ENCODE results near the gene ATP5F1A.
"Not testable (repeated sequence)": the region's sequence is repeated elsewhere in the genome, so short reads cannot be mapped to it uniquely, and the experiment has no call there.

The ATP5F1A gene

GRCh38 chr18:46099463-46099862 is 1.4 kb upstream of the ATP5F1A start:
- peaks cover under 1% of the 10 kb centered on the region for H3K36me3 ChIP-seq
- H3K4me1 ChIP-seq (ENCODE audit: control insufficient read depth in 1 of 2, insufficient read depth in 1 of 2, low read depth in 1 of 2, low read length in 1 of 2), result peaks cover 17 to 26% of the 10 kb centered on the region in 2 experiments
- H3K27me3 ChIP-seq, result no peaks in the 10 kb centered on the region
- TF ChIP-seq CTCF (IDR thresholded peaks at IDR 0.05), result no peak
- H3K4me3 ChIP-seq (ENCODE audit: low read depth in 1 of 2, low read length in 1 of 2), result no peak overlapping the region
- H3K9me3 ChIP-seq, result no peaks in the 10 kb centered on the region
- no peak overlapping the region for H3K27ac ChIP-seq

GRCh38 chr18:46098616-46098933 is 479 bp upstream of the ATP5F1A start:
- peak overlapping the region; percentile 81 to 87 for H3K4me3 ChIP-seq (ENCODE audit: low read depth in 1 of 2, low read length in 1 of 2)
- H3K36me3 ChIP-seq, result peaks cover 4% of the 10 kb centered on the region
- TF ChIP-seq CTCF (IDR thresholded peaks at IDR 0.05), result no peak

GRCh38 chr18:46097431-46097800 is 680 bp downstream of the ATP5F1A start:
- Histone ChIP-seq H3K27ac (peak overlapping the region; percentile 82), H3K27me3 (no peaks in the 10 kb centered on the region), H3K4me1 (ENCODE audit: control insufficient read depth in 1 of 2, insufficient read depth in 1 of 2, low read depth in 1 of 2, low read length in 1 of 2) (peaks cover 17 to 22% of the 10 kb centered on the region in 2 experiments), H3K36me3 (peaks cover 12% of the 10 kb centered on the region), H3K9me3 (no peaks in the 10 kb centered on the region), H3K4me3 (ENCODE audit: low read depth in 1 of 2, low read length in 1 of 2) (peak overlapping the region; percentile 81 to 87)
- TF ChIP-seq CTCF (IDR thresholded peaks at IDR 0.05), result no peak

More at GRCh38 chr18:46098616-46098933, 479 bp upstream of the ATP5F1A start:
- Histone ChIP-seq H3K4me1 (ENCODE audit: control insufficient read depth in 1 of 2, insufficient read depth in 1 of 2, low read depth in 1 of 2, low read length in 1 of 2) (peaks cover 17 to 22% of the 10 kb centered on the region in 2 experiments), H3K27ac (peak overlapping the region; percentile 82), H3K9me3 (no peaks in the 10 kb centered on the region), H3K27me3 (no peaks in the 10 kb centered on the region)

- peaks cover 17% of the 10 kb centered on the region for H3K36me3 ChIP-seq
- H3K4me1 ChIP-seq (ENCODE audit: control insufficient read depth in 1 of 2, insufficient read depth in 1 of 2, low read depth in 1 of 2, low read length in 1 of 2), result peaks cover 17 to 22% of the 10 kb centered on the region in 2 experiments
- H3K9me3 ChIP-seq, result no peaks in the 10 kb centered on the region
- TF ChIP-seq CTCF (IDR thresholded peaks at IDR 0.05), result no peak
- peak overlapping the region; percentile 81 to 87 for H3K4me3 ChIP-seq (ENCODE audit: low read depth in 1 of 2, low read length in 1 of 2)
- H3K27ac ChIP-seq, result peak overlapping the region; percentile 82
- no peaks in the 10 kb centered on the region for H3K27me3 ChIP-seq
These were observed 1.3 kb downstream of the ATP5F1A start for GRCh38 chr18:46096651-46097300.

GRCh38 chr18:46095532-46095931 is 2.6 kb downstream of the ATP5F1A start:
- H3K27me3 ChIP-seq, result no peaks in the 10 kb centered on the region
- peaks cover 17 to 22% of the 10 kb centered on the region in 2 experiments for H3K4me1 ChIP-seq (ENCODE audit: control insufficient read depth in 1 of 2, insufficient read depth in 1 of 2, low read depth in 1 of 2, low read length in 1 of 2)
- H3K9me3 ChIP-seq, result no peaks in the 10 kb centered on the region
- no peak overlapping the region for H3K4me3 ChIP-seq (ENCODE audit: low read depth in 1 of 2, low read length in 1 of 2)
- H3K36me3 ChIP-seq, result peaks cover 29% of the 10 kb centered on the region
- no peak overlapping the region for H3K27ac ChIP-seq
- TF ChIP-seq CTCF (IDR thresholded peaks at IDR 0.05), result no peak

- H3K36me3 ChIP-seq, result peaks cover 95% of the 10 kb centered on the region
These were observed 9.6 kb downstream of the ATP5F1A start for GRCh38 chr18:46088501-46088900.

More at GRCh38 chr18:46088501-46088900, 9.6 kb downstream of the ATP5F1A start:
- not testable (repeated sequence) for H3K27me3 ChIP-seq; H3K4me3 ChIP-seq (ENCODE audit: low read depth in 1 of 2, low read length in 1 of 2); H3K4me1 ChIP-seq (ENCODE audit: control insufficient read depth in 1 of 2, insufficient read depth in 1 of 2, low read depth in 1 of 2, low read length in 1 of 2); H3K27ac ChIP-seq; H3K9me3 ChIP-seq
